ENCODE measurements around the gene H1-8.

- TF ChIP-seq ARNTL (CRISPR knock-in tag; IDR thresholded peaks at IDR 0.05; ENCODE audit: borderline replicate concordance, low read depth) (no peak), TOX (CRISPR knock-in tag; IDR thresholded peaks at IDR 0.05; ENCODE audit: borderline replicate concordance) (no peak), POU6F1 (CRISPR knock-in tag; IDR thresholded peaks at IDR 0.05; ENCODE audit: borderline replicate concordance, low read depth) (no peak), ZNF70 (CRISPR knock-in tag; IDR thresholded peaks at IDR 0.05) (no peak), ZC3H10 (CRISPR knock-in tag; IDR thresholded peaks at IDR 0.05) (no peak), BACH2 (CRISPR knock-in tag; IDR thresholded peaks at IDR 0.05; ENCODE audit: borderline replicate concordance) (no peak), ZFP3 (CRISPR knock-in tag; IDR thresholded peaks at IDR 0.05) (no peak), SNAI2 (CRISPR knock-in tag; IDR thresholded peaks at IDR 0.05) (no peak), CREB5 (CRISPR knock-in tag; IDR thresholded peaks at IDR 0.05; ENCODE audit: low read depth) (no peak), RARB (CRISPR knock-in tag; IDR thresholded peaks at IDR 0.05) (no peak), CSRNP3 (CRISPR knock-in tag; IDR thresholded peaks at IDR 0.05) (no peak), TCF4 (CRISPR knock-in tag; IDR thresholded peaks at IDR 0.05; ENCODE audit: borderline replicate concordance) (no peak)
Observed at GRCh38 chr3:129579991-129580390, 37.0 kb downstream of the H1-8 start.
